COLO668 (cell line): ENCODE data around the gene TMEM248.
"Not testable (repeated sequence)": the region's sequence is repeated elsewhere in the genome, so short reads cannot be mapped to it uniquely, and the experiment has no call there.

ENCODE experiments used
- DNase-seq: peaks from one replicate; lab custom pipeline; 2025; ENCODE audit not compliant: unreplicated experiment; lab: John Stamatoyannopoulos, UW

Gene TMEM248

GRCh38 chr7:66948480-66949109, 27.6 kb downstream of the TMEM248 start:
- no peak for DNase-seq

- DNase-seq = no peak
Measured at GRCh38 chr7:66950311-66950710, 29.3 kb downstream of the TMEM248 start.

- DNase-seq = no peak
Measured at GRCh38 chr7:66950763-66951162, 29.7 kb downstream of the TMEM248 start.

- DNase-seq = no peak
Measured at GRCh38 chr7:66952343-66953043, 31.5 kb downstream of the TMEM248 start.

GRCh38 chr7:66953044-66953427, 32.0 kb downstream of the TMEM248 start:
- DNase-seq = no peak

- DNase-seq = no peak
Measured at GRCh38 chr7:66957595-66958290, 36.7 kb downstream of the TMEM248 start.

GRCh38 chr7:66958538-66959350, 37.7 kb downstream of the TMEM248 start:
- DNase-seq = no peak

GRCh38 chr7:66960192-66960591, 39.2 kb downstream of the TMEM248 start:
- no peak for DNase-seq

- DNase-seq = no peak
Measured at GRCh38 chr7:66961096-66961495, 40.1 kb downstream of the TMEM248 start.

GRCh38 chr7:66964411-66964810, 43.4 kb downstream of the TMEM248 start:
- DNase-seq = no peak

- no peak for DNase-seq
Measured at GRCh38 chr7:66967029-66967428, 46.0 kb downstream of the TMEM248 start.

- not testable (repeated sequence) for DNase-seq
Measured at GRCh38 chr7:66969001-66969400, 48.0 kb downstream of the TMEM248 start.

GRCh38 chr7:66970310-66970709, 49.3 kb downstream of the TMEM248 start:
- no peak for DNase-seq

GRCh38 chr7:66974986-66975590, 54.1 kb downstream of the TMEM248 start:
- DNase-seq = no peak

- DNase-seq = not testable (repeated sequence)
Measured at GRCh38 chr7:66978312-66978711, 57.3 kb downstream of the TMEM248 start.

GRCh38 chr7:66979013-66979412, 58.0 kb downstream of the TMEM248 start:
- DNase-seq = not testable (repeated sequence)

- not testable (repeated sequence) for DNase-seq
Measured at GRCh38 chr7:66980336-66980735, 59.3 kb downstream of the TMEM248 start.

- not testable (repeated sequence) for DNase-seq
Measured at GRCh38 chr7:66989552-66989951, 68.5 kb downstream of the TMEM248 start.

GRCh38 chr7:66994051-66994450, 73.0 kb downstream of the TMEM248 start:
- not testable (repeated sequence) for DNase-seq

- DNase-seq = peak; percentile 31
Measured at GRCh38 chr7:66994691-66995049, 73.6 kb downstream of the TMEM248 start.
